ENCODE measurements around the gene GNG14.

- no peak for TF ChIP-seq POLR2A (IDR thresholded peaks at IDR 0.05)
- no peak for TF ChIP-seq CTCF (IDR thresholded peaks at IDR 0.05)
- no peak for TF ChIP-seq POLR2AphosphoS5 (IDR thresholded peaks at IDR 0.05)
Observed at GRCh38 chr19:12705654-12706331, 18.0 kb downstream of the GNG14 start.
